HG03571 (cell line): ENCODE measurements around the gene MYO7B.

Experiments
- ATAC-seq: cut with Tn5 transposase; IDR thresholded peaks from one replicate; pipeline ENCODE4 v1.9.1; 2021; ENCODE audit not compliant: unreplicated experiment

Gene MYO7B

DNA sequence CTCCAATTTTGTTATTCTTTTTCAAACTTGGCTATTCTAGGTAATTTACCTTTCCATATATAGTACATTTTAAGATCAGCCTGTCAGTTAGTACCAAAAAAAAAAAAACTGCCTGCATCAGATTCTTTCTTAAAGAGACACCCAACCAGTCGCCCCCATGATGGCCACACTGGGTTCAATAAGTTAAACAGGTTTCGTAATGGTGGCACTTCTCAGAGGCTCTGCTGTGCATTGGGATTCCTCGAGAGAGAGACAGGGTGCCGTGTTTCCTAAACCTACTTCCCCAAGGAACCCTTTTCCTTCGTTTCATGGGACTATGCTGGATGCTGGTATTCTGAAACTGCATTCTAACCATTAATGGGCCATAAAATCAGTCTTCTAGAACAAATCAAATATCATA lies 37.4 kb downstream of the MYO7B start:
- no peak for ATAC-seq

DNA sequence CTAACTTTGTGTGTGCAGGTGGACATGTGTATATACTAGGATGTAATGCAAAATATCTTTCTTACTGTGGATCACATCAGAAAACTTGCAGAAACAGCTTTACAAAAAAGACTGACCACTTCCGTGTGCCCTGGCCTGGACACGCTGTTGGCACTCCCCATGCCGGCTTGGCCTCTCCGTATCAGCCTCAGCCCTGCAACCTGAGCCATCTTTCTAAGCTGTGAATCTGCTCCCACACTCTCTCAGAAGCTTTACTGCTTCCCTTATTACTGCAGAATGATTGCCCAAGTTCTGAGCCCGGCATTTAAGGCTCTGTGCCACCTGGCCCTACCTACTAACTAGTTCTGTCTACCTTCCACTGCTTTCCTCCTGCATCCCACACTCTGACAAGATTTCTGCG lies 37.8 kb downstream of the MYO7B start:
- no peak for ATAC-seq

DNA sequence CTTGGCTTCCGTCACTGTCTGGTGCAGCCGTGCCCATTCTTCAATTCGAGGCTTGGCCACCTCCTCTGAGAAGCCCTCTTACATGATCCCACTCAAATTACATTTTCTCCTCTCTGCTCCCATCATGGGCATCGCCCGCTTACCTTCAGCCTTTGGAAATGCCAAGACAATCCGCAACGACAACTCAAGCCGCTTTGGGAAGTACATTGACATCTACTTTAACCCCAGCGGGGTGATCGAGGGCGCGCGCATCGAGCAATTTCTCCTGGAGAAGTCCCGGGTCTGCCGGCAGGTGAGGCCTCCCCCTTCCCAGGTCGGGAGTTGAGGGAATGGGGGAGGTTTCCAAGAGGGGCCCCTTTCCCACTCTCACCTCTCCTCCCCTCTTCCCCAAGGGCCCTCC lies 38.3 kb downstream of the MYO7B start:
- ATAC-seq, result no peak

DNA sequence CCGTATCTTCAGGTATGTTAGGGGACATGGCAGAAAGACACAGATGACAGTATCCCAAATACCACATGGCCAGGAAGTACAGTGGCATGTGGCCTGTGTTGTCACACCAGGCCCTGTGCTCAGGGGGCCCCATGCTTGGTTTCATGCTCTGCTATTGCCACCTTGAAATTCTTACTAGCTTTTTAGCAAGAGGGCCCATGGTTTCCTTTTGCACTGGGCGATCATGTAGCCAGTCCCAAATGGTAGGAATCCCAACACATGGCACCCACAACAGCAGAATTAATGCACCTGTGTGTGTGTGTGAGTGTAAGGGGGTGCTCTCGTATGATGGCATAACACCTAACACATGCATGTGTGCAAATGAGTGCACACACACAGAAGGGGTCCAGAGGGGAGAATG lies 39.2 kb downstream of the MYO7B start:
- no peak for ATAC-seq

DNA sequence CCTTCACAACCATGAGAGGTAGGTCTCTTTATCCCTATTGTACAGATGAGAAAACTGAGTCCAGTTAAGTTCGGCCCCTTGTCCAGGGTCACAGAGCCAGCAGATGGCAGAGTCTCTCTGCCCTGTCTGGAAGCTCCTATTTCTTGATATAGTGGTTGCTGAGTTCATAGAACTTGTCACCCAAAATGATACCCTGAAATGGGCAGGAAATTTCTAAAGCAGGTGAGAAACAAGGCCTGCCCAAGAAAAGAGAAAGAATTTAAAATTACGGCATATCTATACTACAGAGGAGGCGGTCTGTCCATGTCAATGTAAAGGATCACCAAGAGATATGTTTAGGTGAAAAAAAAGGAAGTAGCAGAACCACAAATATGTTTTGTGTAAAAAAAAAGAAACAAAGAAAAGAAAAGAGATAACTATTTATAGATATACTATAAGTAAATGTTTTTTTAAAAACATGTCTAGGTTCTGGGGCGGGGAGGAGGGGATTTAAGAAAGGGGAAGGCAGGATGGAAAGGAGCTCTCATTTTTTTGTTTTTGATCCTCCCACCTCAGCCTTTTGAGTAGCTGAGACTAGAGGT lies 39.8 kb downstream of the MYO7B start:
- ATAC-seq, result no peak

DNA sequence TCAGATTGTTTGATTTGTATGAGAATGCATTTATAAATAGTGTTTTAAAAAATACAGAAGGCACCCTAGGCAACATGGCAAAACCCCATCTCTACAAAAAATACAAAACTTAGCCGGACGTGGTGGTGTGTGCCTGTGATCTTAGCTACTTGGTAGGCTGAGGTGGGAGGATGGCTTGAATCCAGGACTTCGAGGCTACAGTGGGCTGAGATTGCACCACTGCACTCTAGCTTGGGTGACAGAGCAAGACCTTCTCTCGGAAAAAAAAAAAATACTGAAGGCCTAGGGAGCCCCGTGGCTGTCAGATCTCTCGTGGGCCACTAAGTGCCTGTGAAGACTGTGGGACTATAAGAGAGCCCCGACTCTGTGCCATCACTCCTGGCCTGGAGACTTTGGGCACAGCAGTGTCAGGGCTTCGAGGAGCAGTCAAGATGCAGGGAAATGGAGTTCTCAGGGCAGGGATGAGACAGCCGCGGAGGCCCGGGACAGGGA lies 40.5 kb downstream of the MYO7B start:
- no peak for ATAC-seq

DNA sequence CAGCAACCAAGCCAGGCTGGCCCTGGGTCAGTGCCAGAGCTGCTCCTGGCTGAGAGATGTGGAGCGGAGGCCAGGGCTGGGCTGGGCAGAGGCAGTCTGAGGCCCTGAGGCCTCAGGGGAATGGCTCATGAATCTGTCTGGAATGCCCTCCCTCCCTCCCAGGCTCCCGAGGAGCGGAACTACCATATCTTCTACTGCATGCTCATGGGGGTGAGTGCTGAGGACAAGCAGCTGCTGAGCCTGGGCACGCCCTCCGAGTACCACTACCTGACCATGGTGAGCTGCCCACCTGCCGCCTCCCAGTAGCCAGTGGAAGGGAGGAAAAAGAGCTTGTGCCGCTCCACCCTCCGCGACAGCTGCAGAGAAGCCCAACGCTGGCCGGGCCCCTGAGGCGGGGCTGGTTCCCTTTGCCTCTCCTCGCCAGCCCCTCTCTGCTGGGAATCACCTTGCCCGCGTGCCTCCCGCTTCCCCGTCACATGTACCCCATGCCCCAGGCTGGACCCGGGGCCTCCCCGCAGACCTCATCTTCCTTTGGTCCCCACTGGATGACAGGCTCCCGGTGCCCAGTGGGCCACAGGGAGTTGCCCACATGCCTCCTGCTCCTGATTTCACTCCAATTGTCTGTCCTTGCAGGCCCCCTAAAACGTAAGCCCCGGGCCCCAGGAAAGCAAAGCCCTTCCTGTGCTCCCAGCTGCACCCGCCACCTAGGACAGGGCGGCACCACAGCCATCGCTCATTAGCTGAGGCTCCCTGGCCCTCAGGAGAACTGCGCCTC lies 41.1 kb downstream of the MYO7B start:
- ATAC-seq, result no peak

DNA sequence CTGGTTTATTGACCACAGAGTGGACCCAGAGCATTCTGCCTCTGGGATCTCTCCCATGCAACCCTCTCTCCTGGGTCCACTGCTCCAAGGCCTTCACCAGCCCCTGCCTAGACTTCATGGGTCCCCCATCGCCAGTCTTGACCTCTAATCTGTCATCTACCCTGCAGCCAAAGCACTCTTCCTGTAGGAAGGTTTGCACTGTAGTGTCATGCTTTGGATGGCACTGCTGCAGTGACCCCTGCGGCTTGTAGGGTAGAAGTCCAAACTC lies 41.7 kb downstream of the MYO7B start:
- no peak for ATAC-seq

DNA sequence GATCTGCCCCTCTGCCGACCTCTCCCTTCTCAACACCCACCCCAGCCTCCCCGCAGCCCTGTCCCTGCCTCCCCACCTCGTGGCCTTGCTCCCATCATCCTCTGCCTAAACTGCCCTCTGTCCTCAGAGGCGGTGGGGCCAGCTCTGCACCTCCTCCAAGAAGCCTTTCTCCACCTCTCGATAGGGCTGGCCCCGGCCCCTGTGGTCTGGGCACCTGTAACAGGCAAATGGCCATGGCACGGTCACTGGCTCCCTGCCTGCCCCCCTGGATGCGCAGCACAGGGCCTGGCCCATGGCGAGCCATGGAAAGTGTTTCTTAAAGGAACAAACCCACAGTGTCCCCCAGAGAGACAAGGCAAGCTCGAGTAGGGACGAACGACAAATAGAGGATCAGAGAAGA lies 42.0 kb downstream of the MYO7B start:
- no peak for ATAC-seq

DNA sequence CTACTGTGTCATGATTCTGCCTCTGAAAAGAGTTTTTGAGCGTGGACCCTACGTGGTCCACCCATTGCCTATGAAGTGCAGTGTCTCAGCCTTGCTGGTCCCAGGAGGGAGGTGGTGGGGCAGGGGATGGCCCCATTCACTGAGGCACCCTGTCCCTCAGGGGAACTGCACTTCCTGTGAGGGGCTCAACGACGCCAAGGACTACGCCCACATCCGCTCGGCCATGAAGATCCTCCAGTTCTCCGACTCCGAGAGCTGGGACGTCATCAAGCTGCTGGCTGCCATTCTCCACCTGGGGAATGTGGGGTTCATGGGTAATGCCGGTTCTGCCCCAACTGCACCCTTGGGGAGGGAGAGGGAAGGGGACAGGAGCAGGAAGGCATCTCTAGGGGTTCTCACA lies 42.5 kb downstream of the MYO7B start:
- no peak for ATAC-seq

DNA sequence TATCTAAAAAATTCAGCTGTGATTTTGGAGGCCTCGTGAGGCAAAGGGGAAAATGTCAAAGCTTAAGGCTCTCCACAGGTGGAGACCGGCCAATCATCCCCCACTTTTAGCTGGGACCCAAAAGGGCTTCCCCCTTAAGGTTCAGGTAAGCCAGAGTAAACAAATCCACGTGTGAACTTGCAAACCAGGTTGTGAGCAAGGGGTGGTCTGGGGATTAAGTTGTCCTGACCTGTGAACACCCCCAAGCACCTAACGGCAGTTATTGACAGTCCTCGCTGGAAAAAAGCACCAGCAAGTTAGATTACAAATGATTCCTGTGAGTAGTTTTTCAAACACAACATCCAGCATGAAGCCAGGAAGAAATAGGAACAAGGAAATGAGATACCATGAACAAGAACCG lies 42.9 kb downstream of the MYO7B start:
- no peak for ATAC-seq

DNA sequence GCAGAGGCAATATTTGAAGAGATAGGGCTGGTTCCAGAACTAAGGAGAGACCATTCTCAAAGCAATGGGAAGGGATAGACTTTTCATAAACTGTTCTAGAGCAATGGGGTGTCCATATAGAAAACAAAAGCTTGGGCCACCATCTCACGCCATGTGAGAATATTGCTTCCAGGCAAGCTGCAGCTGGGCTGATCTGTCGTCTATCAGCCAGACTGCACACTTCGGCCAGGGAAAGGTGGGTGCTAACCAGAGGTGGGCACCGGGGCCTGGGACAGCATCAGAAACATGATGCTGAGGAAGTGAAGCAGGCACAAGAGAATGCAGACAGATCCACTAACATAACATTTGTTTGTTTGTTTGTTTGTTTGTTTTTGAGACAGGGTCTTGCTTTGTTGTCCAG lies 43.7 kb downstream of the MYO7B start:
- no peak for ATAC-seq

DNA sequence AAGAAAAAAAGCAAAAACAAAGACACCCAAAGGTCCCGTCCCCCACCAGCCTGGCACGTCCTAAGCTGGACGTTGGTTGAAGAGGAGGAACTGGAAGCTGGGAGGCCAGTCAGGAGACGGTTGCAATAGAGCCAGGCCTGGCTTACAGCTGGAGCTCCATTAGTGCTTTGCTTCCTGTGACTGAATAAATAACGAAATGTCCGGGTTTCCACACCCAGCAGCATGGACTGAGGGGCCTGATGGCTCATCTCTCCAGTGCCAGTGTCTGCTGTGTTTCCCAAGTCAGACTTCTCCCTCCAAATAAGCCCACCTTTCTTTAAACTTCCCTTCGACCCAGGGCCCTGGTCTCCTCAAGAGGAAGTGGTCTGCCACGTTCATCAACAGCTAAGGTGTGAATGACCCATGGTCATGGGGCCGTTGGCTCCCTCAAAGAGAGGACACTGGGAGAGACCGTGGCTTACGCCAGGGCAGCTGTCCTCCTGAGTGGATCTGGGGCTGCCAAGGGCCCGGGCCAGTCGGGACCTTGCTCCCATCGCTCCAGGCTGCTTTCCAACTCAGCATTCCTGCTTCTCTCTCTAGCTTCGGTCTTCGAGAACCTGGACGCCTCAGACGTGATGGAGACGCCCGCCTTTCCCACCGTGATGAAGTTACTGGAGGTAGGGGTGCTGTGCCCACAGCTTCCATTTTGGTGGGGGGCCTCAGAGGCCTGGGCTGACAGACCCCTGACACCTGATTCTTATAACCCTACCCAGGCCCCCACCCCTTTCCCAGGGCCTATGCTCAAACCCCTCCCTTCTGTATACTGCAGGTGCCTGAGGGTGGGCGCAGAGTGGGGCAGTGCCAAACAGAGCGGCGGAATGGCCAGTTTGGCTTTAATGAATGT lies 44.9 kb downstream of the MYO7B start:
- no peak for ATAC-seq

DNA sequence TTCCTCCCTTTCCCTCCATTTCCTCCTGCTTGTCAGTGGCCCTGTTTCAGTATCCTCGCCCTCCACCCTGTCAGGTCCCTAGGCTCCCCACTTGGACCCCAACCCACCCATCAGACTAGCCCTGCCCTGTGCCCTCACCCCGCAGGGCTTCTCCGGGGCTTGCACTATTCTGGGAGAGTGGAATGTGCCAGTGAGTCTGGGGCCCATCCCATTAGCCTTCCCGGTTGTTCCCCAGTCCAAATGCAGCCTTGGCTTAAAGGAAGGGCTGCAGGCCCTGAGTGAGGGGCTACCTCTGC lies 45.5 kb downstream of the MYO7B start:
- ATAC-seq, result no peak

DNA sequence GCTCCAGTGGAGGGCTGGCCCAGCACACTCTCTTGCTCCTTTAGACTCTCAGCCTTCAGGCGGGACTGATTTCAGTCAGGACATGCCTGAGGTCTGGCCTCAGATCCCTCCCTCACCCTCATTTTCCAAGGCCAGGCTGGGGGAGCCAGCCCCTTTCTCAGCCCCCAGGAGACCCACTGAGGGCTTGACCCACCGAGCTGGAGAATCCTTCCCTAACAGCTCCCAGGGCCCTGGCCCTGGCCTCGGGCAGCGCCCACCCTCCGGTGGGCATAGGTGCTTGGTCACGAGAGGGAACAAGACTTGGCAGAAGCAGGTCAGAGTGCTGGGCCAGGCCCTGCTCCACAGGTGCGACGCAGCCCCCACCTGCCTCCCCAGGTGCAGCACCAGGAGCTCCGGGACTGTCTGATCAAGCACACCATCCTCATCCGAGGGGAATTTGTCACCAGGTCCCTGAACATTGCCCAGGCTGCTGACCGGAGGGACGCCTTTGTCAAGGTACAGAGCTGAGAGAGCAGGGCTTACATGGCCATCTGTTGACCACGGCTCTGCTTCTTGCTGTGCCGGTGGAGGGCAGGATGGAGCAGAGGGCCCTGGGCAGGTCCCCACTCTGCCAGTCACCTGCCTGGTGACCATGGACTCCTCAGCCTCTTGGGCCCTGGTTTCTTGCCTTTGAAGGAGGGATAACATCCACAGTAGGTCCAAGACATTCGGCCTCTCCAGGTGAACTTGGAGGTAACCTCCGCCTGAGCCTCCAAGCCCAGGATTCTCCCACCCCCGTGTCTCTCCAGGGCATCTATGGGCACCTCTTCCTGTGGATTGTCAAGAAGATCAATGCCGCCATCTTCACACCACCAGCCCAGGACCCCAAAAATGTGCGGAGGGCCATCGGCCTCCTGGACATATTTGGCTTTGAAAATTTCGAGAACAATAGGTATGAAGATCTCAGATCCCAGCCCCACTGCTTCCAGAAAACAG lies 46.3 kb downstream of the MYO7B start:
- ATAC-seq, result no peak

DNA sequence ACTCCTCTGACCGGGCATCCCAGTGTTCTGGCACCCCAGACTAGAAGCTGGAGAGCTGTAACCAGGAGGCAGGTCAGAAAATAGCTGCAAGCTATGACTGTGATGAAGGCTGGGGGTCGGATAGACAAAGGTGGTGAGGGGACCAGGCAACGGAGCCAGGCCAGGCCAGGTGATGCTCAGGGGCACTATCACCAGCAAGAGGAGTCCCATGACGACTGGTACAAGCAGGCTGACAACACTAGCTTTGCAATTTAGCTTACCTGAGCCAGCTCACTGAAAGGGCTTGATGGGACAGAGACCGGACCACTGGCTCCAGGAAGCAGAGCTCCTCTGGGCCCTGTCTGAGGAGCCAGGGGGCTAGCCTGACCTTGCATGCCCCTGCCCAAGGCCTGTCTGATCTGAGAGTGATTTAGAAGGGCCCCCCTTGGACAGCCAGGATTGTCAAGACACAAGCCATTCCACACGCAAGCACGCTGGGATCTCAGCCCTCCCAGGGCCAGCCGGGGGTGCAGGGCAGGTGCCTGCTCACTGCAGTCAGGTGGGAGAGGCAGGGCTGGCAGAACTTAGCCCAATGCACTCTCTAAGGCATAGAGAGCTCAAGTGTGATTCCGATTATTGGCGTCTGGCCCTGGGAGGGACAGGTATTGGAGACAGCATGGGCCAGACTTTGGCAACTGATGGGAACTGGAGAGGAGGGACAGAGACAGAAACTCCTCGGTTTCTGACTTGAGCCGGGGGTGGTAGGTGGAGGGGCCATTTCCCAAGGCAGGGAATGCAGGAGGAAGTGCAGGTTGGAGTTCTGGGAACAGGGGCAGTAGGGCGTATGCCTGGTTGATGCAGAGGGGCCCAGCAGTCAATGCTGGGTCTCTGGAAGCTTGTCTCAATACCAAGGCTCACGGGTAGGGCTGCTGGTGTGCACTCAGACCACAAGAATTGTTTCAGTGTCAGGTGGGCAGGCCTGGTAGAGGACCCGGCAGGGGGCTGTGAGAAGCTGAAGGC lies 47.7 kb downstream of the MYO7B start:
- no peak for ATAC-seq

DNA sequence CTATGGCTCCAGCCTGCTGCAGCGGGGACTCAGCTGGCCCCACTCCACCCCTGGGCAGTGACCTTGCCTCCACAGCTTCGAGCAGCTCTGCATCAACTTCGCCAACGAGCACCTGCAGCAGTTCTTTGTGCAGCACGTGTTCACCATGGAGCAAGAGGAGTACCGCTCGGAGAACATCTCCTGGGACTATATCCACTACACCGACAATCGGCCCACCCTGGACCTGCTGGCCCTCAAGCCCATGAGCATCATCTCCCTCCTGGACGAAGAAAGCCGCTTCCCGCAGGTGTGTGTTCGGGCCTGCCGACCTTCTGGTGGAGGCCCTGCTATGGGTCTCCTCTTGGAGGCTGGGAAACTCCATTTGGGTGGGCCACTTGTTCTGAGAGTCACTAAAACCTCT lies 48.6 kb downstream of the MYO7B start:
- no peak for ATAC-seq

DNA sequence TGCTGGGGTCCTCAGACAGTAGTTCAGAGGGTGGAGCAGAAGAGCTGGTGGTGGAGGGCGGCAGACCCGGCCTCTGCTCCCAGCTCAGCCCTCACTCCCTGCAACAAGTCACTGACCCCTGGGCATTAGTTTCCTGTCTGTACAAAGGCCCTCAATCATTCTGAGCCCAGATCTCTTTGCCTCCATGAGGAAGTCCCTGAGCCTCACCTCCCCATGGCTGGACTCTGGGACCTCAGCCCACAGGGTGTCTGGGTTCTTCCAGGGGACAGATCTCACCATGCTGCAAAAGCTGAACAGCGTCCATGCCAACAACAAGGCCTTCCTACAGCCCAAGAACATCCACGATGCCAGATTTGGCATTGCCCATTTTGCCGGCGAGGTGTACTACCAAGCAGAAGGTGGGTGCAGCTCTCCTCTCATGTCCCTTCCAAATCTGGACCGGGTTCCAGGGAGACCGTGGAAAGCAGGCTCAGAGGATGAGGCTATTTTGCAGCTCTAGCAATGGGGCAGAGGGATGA lies 49.1 kb downstream of the MYO7B start:
- ATAC-seq, result no peak

DNA sequence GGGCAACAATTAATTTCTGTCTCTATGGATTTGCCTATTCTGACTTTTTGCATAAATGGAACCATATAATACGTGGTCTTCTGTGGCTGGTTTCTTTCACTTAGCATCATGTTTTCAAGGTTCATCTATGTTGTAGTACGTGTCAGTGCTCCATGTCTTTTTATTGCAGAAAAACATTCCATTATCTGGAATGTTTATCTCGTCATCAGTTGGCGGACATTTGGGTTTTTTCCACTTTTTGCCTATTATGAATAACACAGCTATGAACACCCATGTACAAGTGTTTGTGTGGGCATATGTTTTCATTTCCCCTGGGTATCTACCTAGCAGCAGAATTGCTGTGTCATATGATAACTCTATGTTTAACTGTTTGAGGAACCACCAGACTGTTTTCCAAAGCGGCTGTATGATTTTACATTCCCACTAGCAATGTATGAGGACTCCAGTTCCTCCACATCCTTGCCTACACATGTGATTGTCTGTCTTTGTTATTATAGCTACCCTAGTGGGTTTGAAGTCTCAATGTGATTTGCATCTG lies 49.9 kb downstream of the MYO7B start:
- ATAC-seq, result no peak
